PFSK-1 (cell line): ENCODE data around the gene ANK2.

Experiments used
- POLR2AphosphoS5 ChIP-seq: IDR thresholded peaks from 2 replicates; pipeline ENCODE4 v1.6.1; 2012; ENCODE audit warnings: low read depth, mild to moderate bottlenecking, control low read depth, low read length, moderate library complexity
- TF ChIP-seq, protein P1 (sequence below), 2 experiments: IDR thresholded peaks; 2 replicates each; pipeline versions ENCODE4 v1.6.1 to v1.8.0; 2011 to 2012; ENCODE audit warnings: low read depth in 2 of 2, low read length in 2 of 2, control low read depth in 1 of 2, inconsistent platforms in 1 of 2, mild to moderate bottlenecking in 1 of 2, moderate library complexity in 1 of 2; ENCODE audit not compliant: insufficient read depth in 1 of 2

DNA sequence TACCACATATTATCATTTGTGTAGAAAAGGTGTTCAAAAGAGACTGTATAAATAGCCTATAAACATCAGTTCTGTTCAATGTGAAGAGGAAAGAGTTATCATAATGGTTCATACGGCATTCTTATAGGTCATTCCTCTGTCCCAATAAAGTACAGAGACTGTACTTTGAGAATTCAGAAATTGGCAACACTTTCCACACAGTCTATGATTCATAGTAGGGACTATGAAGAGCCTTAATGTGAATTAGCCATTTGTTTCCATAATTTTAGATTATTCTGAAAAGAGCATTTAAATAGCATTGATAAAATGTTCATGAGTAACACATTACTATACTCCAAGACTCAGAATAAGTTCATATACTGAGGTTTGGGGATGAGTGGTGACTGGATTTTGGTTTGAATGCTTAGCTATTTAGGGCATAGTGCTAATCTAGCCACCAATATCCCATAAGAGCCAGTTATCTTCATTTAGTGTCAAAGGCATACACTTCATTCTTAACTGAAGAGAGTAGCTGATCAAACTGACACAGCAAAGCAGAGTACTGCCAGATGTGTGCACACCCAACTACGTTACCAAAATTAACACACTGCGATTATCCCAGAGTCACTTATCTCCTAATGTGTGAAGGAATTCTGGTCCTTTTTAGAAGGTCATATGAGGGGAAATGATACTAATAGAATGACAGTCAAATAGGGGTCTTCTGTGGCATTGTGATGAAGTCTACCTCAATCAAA, 10.2 kb downstream of the ANK2 start:
- TF ChIP-seq, protein P1, sequence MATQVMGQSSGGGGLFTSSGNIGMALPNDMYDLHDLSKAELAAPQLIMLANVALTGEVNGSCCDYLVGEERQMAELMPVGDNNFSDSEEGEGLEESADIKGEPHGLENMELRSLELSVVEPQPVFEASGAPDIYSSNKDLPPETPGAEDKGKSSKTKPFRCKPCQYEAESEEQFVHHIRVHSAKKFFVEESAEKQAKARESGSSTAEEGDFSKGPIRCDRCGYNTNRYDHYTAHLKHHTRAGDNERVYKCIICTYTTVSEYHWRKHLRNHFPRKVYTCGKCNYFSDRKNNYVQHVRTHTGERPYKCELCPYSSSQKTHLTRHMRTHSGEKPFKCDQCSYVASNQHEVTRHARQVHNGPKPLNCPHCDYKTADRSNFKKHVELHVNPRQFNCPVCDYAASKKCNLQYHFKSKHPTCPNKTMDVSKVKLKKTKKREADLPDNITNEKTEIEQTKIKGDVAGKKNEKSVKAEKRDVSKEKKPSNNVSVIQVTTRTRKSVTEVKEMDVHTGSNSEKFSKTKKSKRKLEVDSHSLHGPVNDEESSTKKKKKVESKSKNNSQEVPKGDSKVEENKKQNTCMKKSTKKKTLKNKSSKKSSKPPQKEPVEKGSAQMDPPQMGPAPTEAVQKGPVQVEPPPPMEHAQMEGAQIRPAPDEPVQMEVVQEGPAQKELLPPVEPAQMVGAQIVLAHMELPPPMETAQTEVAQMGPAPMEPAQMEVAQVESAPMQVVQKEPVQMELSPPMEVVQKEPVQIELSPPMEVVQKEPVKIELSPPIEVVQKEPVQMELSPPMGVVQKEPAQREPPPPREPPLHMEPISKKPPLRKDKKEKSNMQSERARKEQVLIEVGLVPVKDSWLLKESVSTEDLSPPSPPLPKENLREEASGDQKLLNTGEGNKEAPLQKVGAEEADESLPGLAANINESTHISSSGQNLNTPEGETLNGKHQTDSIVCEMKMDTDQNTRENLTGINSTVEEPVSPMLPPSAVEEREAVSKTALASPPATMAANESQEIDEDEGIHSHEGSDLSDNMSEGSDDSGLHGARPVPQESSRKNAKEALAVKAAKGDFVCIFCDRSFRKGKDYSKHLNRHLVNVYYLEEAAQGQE (IDR thresholded peaks at IDR 0.05; ENCODE audit: insufficient read depth in 1 of 2, low read depth in 2 of 2, low read length in 2 of 2) = no peak
- no peak for TF ChIP-seq POLR2AphosphoS5
